ENCODE results near the gene KCNJ15. TPM values are rescaled to one million over a fixed set of nuclear protein-coding genes. Genes with fewer than 3 reads are reported as not detected.

KCNJ15 gene
- total RNA-seq = 27.5 and 30.6 TPM in 2 replicates

- H3K36me3 ChIP-seq (ENCODE audit: control insufficient read depth, insufficient read depth, low read length) = peaks cover 3% of the 10 kb centered on the region
- DNase-seq (ENCODE audit: low read depth) = no peak
- no peaks in the 10 kb centered on the region for H3K27me3 ChIP-seq (ENCODE audit: control insufficient read depth, insufficient read depth, low read length)
- TF ChIP-seq CTCF (IDR thresholded peaks at IDR 0.05; ENCODE audit: insufficient read depth, low read length, poor library complexity, severe bottlenecking) = no peak
- H3K4me3 ChIP-seq (ENCODE audit: low read depth, low read length) = peak within 1 kb of the TSS; percentile 62
Measured at GRCh38 chr21:38256599-38257302, at the start of gene KCNJ15. Gene KCNJ15, plus strand, starts transcription at chr21:38256991. Its CDS starts 42,271 bp downstream, at chr21:38299262.

- TF ChIP-seq CTCF (IDR thresholded peaks at IDR 0.05; ENCODE audit: insufficient read depth, low read length, poor library complexity, severe bottlenecking) = no peak
- DNase-seq (ENCODE audit: low read depth) = no peak
- no peaks in the 10 kb centered on the region for H3K27me3 ChIP-seq (ENCODE audit: control insufficient read depth, insufficient read depth, low read length)
Measured at GRCh38 chr21:38208118-38208517, 48.7 kb upstream of the KCNJ15 start.

GRCh38 chr21:38211321-38211720 lies 45.5 kb upstream of the KCNJ15 start:
- Histone ChIP-seq H3K4me3 (ENCODE audit: low read depth, low read length) (no peak overlapping the region), H3K27me3 (ENCODE audit: control insufficient read depth, insufficient read depth, low read length) (no peaks in the 10 kb centered on the region), H3K36me3 (ENCODE audit: control insufficient read depth, insufficient read depth, low read length) (no peaks in the 10 kb centered on the region)
- TF ChIP-seq CTCF (IDR thresholded peaks at IDR 0.05; ENCODE audit: insufficient read depth, low read length, poor library complexity, severe bottlenecking) = no peak
- DNase-seq (ENCODE audit: low read depth) = no peak

More at GRCh38 chr21:38208118-38208517, 48.7 kb upstream of the KCNJ15 start:
- Histone ChIP-seq H3K4me3 (ENCODE audit: low read depth, low read length) (no peak overlapping the region), H3K36me3 (ENCODE audit: control insufficient read depth, insufficient read depth, low read length) (no peaks in the 10 kb centered on the region)

GRCh38 chr21:38212706-38213105 lies 44.1 kb upstream of the KCNJ15 start:
- Histone ChIP-seq H3K27me3 (ENCODE audit: control insufficient read depth, insufficient read depth, low read length) (no peaks in the 10 kb centered on the region), H3K36me3 (ENCODE audit: control insufficient read depth, insufficient read depth, low read length) (no peaks in the 10 kb centered on the region), H3K4me3 (ENCODE audit: low read depth, low read length) (no peak overlapping the region)
- TF ChIP-seq CTCF (IDR thresholded peaks at IDR 0.05; ENCODE audit: insufficient read depth, low read length, poor library complexity, severe bottlenecking) = no peak
- DNase-seq (ENCODE audit: low read depth) = no peak

GRCh38 chr21:38219049-38219628 lies 37.7 kb upstream of the KCNJ15 start:
- DNase-seq (ENCODE audit: low read depth) = no peak
- Histone ChIP-seq H3K27me3 (ENCODE audit: control insufficient read depth, insufficient read depth, low read length) (no peaks in the 10 kb centered on the region), H3K4me3 (ENCODE audit: low read depth, low read length) (no peak overlapping the region), H3K36me3 (ENCODE audit: control insufficient read depth, insufficient read depth, low read length) (no peaks in the 10 kb centered on the region)
- TF ChIP-seq CTCF (IDR thresholded peaks at IDR 0.05; ENCODE audit: insufficient read depth, low read length, poor library complexity, severe bottlenecking) = peak; percentile 86
